ENCODE results near the gene NAV1. TPM values are rescaled to one million over a fixed set of nuclear protein-coding genes. Genes with fewer than 3 reads are reported as not detected.

Gene NAV1
- polyA plus RNA-seq, 4 donors, result 18.2 to 22.4 (median 19.9) TPM

GRCh38 chr1:201582705-201583442, 43.9 kb downstream of the NAV1 start:
- no peak for DNase-seq (ENCODE audit: low read depth in 4 of 4, low spot score in 2 of 4)

GRCh38 chr1:201583663-201584062, 44.7 kb downstream of the NAV1 start:
- DNase-seq (ENCODE audit: low read depth in 4 of 4, low spot score in 2 of 4), result no peak

DNA sequence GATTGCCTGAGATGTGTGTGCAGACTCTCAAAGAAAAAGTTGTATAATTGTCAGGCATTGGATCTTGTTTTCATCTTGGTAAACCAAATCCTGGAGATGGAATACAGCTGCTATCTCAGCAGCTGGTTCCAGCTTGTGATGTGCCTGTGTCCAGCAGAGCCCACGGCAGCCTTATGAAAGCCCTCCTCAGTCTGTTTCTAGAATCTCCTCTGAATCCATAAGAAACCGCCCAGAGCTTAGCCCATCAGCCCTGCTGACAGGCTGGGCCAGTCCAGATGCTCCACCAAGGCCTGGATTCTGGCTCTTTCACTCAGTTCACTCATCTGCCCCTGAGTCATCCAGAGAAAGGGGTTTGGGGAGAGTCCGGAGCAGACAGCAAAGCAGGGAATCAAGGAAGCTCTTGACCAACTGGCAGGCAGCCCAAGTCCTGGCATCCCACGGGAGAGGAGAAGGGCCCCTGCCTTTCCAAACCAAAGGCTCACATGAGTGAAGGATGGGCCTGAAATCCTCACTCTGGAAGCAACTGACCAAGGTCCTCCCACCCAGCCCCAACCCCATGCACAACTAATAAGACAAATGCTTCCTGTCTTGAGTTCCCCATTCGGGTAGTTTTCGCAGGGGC, 45.7 kb downstream of the NAV1 start:
- peak in 3 of 4 donors; percentile 36 to 60 (median 53) for DNase-seq (ENCODE audit: low read depth in 4 of 4, low spot score in 2 of 4)

- no peak for DNase-seq (ENCODE audit: low read depth in 4 of 4, low spot score in 2 of 4)
Observed at GRCh38 chr1:201585093-201585483, 46.2 kb downstream of the NAV1 start.

DNA sequence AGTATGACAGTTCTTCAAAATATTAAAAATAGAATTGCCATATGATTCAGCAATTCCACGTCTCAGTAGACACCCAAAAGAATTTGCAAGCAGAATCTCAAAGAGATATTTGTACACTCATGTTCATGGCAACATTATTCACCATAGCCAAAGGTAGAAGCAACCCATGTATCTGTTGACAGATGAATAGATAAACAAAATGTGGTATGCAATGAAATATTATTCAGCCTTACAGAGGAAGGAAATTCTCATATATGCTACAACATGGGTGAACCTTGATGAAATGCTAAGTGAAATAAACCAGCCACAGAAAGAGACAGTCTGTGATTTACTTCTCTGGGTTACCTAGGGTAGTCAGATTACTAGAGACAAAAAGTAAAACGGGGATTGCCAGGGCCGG, 47.0 kb downstream of the NAV1 start:
- DNase-seq (ENCODE audit: low read depth in 4 of 4, low spot score in 2 of 4), result no peak

DNA sequence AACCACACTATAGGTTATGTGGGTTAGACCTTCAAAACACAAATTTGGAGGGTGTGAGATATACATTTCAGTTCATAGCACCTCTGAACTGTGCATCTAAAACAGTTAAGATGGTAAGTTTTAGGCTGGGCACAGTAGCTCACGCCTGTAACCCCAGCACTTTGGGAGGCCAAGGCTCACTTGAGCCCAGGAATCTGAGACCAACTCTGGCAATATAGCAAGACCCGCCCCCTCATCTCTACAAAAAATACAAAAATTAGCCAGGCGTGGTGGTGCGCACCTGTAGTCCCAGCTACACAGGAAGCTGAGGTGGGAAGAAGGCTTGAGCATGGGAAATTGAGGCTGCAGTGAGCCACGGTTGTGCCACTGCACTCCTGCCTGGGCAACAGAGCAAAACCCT, 47.9 kb downstream of the NAV1 start:
- DNase-seq (ENCODE audit: low read depth in 4 of 4, low spot score in 2 of 4), result no peak

DNA sequence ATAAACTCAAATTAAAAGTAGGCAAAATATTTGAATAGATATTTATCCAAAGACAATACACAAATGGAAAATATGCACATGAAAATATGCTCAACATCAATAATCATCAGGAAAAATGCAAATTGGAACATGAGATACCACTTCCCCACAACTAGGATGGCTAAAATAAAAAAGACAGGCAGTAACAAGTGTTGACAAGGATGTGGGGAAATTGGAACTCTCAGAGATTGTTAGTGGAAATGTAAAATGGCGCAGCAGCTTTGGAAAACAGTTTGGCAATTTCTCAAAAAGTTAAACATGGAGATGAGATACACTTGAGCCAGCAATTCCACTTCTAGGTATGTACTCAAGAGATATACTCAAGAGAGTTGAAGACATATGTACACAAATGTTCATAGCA, 48.8 kb downstream of the NAV1 start:
- no peak for DNase-seq (ENCODE audit: low read depth in 4 of 4, low spot score in 2 of 4)

Other genes with a start within 250 kb of the NAV1 start
- gene TNNT2, start 161.4 kb upstream of the NAV1 start, polyA plus RNA-seq (ENCODE audit: insufficient read length in 4 of 4), result 10 to 100 TPM; 49.6 to 73.0 (median 67.0) TPM
- gene LAD1, start 139.8 kb upstream of the NAV1 start, polyA plus RNA-seq (ENCODE audit: insufficient read length in 4 of 4), result 10 to 100 TPM; 28.0 to 38.1 (median 31.2) TPM
- 10 to 100 TPM; 50.1 to 75.5 (median 63.3) TPM for gene TNNI1, start 117.4 kb upstream of the NAV1 start, polyA plus RNA-seq (ENCODE audit: insufficient read length in 4 of 4)
- gene PHLDA3, start 69.9 kb upstream of the NAV1 start, polyA plus RNA-seq (ENCODE audit: insufficient read length in 4 of 4), result 10 to 100 TPM in 3 of 4 donors, 1 to 10 TPM in 1; 9.7 to 16.8 (median 12.6) TPM
- 100 to 1,000 TPM; 127 to 170 (median 143) TPM for gene CSRP1, start 32.0 kb upstream of the NAV1 start, polyA plus RNA-seq (ENCODE audit: insufficient read length in 4 of 4)

Measured in left renal cortex interstitium (tissue), 4 donors.